ENCODE measurements around the gene RFNG. TPM values are rescaled to one million over a fixed set of nuclear protein-coding genes. Genes with fewer than 3 reads are reported as not detected.

The RFNG gene
- total RNA-seq, 1 donor from 2014 or later, result 30.8 TPM

DNA sequence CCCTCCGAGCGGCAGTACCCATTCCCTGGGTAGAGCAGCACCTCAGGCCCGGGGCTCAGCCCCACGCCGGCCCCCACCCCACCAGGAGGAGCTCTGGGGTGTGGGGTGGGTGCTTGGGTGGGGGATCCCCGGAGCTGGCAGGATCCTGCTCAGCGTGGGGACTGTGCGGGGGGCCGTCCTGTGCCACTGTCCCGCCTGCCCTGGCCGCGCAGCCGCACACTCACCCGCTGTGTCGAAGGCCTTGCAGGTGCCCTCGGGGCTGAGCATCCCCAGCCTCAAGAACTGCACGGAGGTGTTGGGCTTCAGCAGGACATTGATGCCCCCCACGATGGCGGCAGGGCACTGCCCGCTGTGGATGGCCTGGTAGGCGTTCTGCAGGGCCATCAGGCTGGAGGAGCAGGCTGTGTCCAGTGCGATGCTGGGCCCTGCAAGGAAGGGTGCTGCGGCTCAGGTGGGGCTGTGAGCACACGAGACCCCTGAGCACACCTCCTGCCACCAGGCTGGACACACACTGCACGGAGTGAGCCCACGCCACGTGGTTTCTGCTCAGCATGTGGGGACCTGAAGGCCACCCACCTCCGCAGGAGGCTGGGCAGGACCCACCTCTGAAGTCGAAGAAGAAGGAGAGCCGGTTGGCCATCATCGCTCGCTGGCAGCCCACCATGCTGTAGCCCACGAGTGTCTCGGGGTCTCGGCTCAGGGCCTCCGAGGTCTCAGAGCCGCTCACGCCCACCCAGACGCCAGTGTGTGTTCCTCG lies 41.6 kb upstream of the RFNG start:
- Mint-ChIP-seq H3K27ac (no peak overlapping the region), H3K36me3 (ENCODE audit: low read depth) (peaks cover 30% of the 10 kb centered on the region), H3K4me1 (peaks cover 5% of the 10 kb centered on the region), H3K4me3 (no peak overlapping the region), H3K27me3 (no peaks in the 10 kb centered on the region), H3K9me3 (no peaks in the 10 kb centered on the region)
- DNase-seq, result no peak
- intact Hi-C loops (cut with micrococcal nuclease), result no loop called here

GRCh38 chr17:82092628-82092994 lies 41.0 kb upstream of the RFNG start:
- Mint-ChIP-seq H3K27me3 (no peaks in the 10 kb centered on the region), H3K4me1 (peaks cover 5% of the 10 kb centered on the region), H3K9me3 (no peaks in the 10 kb centered on the region), H3K36me3 (ENCODE audit: low read depth) (peaks cover 33% of the 10 kb centered on the region), H3K27ac (no peak overlapping the region), H3K4me3 (no peak overlapping the region)
- intact Hi-C loops (cut with micrococcal nuclease), result no loop called here
- no peak for DNase-seq

- H3K27ac Mint-ChIP-seq, result no peak overlapping the region
- peaks cover 34% of the 10 kb centered on the region for H3K36me3 Mint-ChIP-seq (ENCODE audit: low read depth)
- intact Hi-C loops (cut with micrococcal nuclease), result no loop called here
- H3K4me1 Mint-ChIP-seq, result peaks cover 5% of the 10 kb centered on the region
- H3K9me3 Mint-ChIP-seq, result no peaks in the 10 kb centered on the region
- DNase-seq, result no peak
- no peaks in the 10 kb centered on the region for H3K27me3 Mint-ChIP-seq
- H3K4me3 Mint-ChIP-seq, result no peak overlapping the region
These were observed 40.5 kb upstream of the RFNG start for GRCh38 chr17:82092094-82092586.

GRCh38 chr17:82091264-82092066 lies 39.9 kb upstream of the RFNG start:
- Mint-ChIP-seq H3K27ac (no peak overlapping the region), H3K36me3 (ENCODE audit: low read depth) (peaks cover 34% of the 10 kb centered on the region), H3K27me3 (no peaks in the 10 kb centered on the region), H3K4me1 (peaks cover 5% of the 10 kb centered on the region), H3K9me3 (no peaks in the 10 kb centered on the region), H3K4me3 (no peak overlapping the region)
- intact Hi-C loops (cut with micrococcal nuclease), result no loop called here
- no peak for DNase-seq

GRCh38 chr17:82090549-82091263 lies 39.1 kb upstream of the RFNG start:
- Mint-ChIP-seq H3K27me3 (no peaks in the 10 kb centered on the region), H3K4me3 (no peak overlapping the region), H3K27ac (no peak overlapping the region), H3K36me3 (ENCODE audit: low read depth) (peaks cover 32% of the 10 kb centered on the region), H3K9me3 (no peaks in the 10 kb centered on the region), H3K4me1 (peaks cover under 1% of the 10 kb centered on the region)
- intact Hi-C loops (cut with micrococcal nuclease), result no loop called here
- DNase-seq, result no peak

DNA sequence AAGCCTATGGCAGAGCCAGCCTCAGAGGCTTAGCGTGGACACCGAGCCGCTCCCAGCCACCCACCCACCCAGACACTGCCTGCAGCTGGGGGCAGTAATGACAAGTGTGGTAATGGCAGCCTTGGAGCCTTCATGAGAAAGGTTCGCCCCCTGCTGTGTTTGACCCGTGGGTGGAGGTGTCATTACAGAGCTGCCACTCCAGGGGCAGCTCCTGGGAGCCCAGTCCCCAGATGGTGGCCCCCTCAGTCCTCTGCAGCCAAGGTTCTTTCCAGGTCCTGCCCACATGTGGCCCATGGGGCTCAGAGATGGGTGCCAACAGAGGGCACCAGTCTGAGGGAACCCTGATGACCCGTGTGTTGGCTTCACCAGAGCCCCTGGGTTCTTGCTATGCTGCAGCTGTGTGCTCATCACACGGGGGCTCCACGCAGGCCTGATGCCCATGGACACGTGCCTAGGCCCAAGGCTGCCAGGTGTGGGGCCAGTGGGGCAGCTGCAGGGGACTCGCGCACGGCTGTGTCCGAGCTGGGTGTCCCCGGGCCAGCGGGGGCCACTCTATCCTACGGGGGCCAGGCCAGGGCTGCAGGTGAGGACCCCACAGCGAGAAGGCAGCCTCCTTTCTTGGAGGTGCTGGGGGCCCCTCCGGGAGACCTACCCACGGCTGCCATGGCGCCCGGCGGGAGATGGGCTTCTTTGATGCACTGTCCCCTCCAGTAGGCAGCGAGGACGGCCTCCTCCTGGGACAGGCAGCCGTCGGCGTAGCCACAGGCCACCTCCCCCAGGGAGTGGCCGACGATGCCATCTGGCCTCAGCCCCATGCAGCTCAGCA lies 38.3 kb upstream of the RFNG start:
- H3K4me3 Mint-ChIP-seq, result no peak overlapping the region

DNA sequence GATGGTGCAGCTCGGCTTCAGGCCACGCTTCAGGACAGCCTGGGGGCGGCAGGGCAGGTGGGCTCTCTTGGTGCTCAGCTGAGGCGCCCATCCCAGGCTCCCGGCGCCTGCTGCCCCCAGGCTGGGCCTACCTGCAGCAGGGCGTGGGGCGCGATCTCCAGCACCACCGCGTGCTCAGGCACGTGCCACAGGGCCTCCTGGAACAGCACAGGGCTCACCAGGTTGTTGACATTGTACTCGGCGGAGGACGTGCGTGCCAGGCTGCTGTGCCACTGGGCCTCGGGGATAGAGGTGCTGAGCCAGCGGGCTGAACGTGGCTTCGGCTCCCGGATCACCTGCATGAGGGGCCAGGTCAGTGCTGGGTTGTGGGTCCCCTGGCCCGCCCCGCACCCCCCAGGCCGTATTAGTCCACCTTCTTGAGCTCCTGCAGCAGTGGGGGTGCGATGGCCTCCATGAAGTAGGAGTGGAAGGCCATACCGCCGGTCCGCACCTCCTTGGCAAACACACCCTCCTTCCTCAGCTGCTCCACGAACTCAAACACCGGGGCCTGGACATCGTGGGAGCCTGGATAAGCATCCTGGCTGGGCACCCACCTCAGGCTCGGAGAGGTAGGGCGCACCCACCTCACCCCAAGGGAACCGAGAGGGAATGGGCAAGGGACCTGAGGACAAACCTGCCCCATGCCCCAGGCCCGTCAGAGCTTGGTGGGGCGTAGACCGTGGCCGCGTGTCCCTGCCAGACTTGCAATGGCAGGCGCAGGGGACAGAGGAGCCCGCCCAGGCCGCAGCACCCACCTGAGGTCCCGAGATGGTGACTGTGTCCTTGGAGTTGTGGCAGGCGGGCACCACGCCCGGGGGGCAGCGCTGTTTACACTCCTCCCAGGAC lies 37.5 kb upstream of the RFNG start:
- Mint-ChIP-seq H3K36me3 (ENCODE audit: low read depth) (peaks cover 30% of the 10 kb centered on the region), H3K27ac (no peak overlapping the region), H3K9me3 (no peaks in the 10 kb centered on the region), H3K4me1 (no peaks in the 10 kb centered on the region), H3K4me3 (no peak overlapping the region), H3K27me3 (no peaks in the 10 kb centered on the region)
- DNase-seq, result no peak
- intact Hi-C loops (cut with micrococcal nuclease), result no loop called here

More for the DNA sequence above, 38.3 kb upstream of the RFNG start:
- Mint-ChIP-seq H3K27me3 (no peaks in the 10 kb centered on the region), H3K9me3 (no peaks in the 10 kb centered on the region), H3K27ac (no peak overlapping the region), H3K36me3 (ENCODE audit: low read depth) (peaks cover 27% of the 10 kb centered on the region), H3K4me1 (no peaks in the 10 kb centered on the region)
- no peak for DNase-seq
- intact Hi-C loops (cut with micrococcal nuclease), result no loop called here

DNA sequence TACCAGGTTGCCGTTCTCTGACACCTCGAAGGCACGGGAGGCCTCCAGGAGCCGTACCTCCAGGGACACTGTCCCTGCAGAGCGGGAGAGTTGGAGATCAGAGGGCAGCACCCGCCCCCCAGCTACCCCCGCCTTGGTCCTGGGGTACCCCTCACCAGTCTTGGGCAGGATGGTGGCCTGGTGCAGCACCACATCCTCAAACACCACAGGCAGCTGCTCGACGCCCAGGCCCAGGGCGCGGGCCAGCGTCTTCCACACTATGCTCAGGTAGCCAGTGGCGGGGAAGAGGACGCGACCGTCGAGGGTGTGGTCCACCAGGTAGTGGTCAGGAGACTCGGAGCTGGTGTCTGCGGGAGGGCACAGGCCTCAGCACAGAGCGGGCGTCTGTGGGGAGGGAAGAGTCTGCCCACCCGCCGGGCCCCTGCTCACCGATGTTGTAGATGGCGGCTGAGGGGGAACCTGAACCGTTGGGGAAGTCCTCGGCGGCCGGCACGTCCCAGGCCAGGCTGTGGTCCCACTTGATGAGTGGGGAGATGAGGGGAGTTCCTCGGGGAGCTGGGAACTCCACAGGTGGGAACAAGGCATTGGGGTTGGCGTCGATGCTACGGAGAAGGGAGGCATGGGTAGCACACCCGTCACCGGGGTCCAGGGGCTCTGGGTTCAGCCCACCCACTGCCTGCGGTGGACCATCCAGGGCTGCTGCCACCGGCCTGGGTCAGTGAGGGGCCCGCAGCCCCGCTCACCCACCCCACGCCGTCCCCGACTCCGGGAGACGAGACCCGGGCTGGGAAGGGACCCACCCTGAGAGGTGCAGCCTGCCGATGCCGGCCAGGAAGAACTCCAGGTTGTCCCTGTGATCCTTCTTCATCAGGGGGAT lies 36.6 kb upstream of the RFNG start:
- Mint-ChIP-seq H3K4me3 (no peak overlapping the region), H3K27ac (no peak overlapping the region), H3K9me3 (no peaks in the 10 kb centered on the region), H3K4me1 (no peaks in the 10 kb centered on the region), H3K27me3 (no peaks in the 10 kb centered on the region), H3K36me3 (ENCODE audit: low read depth) (peaks cover 35% of the 10 kb centered on the region)
- DNase-seq, result no peak
- intact Hi-C loops (cut with micrococcal nuclease), result no loop called here

DNA sequence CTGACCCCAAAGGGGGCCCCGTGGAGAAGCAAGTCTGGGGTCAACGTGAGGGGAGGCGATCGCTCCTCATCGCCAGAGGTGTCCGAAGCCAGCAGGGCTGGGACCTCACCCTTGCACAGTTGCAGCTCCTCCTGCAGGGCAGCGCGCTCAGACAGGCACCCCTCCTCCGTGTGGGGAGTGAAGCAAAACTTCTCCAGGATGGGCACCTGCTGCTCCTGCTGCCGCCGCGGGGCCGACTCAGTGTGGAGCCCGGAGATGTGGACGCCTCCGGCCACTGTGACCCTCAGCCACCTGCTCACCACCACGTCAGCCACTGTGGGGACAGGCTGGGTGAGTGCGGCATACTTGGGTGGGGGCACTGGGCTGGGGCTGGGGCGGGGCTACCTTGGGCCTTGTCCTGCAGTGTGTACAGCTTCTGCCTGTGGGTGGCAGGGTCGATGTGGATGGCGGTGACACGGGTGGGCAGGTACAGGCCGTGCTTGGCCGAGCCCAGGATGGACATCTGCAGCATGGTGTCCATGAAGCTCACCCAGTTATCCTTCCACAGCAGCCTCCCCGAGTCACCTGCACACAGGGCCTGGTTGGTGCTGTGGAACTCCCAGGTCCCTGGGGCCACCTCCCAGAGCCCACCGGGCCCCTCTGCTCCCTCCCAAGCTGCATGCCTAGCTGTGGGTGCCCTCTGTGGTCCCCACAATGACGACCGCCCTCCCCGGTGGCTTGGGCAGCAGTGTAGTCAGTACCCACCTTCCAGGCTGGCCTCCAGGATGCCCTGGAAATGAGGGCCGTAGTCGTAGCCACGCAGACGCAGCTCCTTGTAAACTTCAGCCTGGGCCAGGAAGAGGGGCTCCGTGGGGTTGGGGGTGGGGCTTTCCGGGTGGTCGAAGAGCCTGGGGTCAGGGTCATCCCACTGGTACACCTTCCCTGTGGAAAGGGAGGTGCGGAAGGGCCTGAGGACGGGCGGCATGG lies 35.6 kb upstream of the RFNG start:
- no peak overlapping the region for H3K27ac Mint-ChIP-seq
- H3K4me1 Mint-ChIP-seq, result no peaks in the 10 kb centered on the region
- H3K36me3 Mint-ChIP-seq (ENCODE audit: low read depth), result peaks cover 38% of the 10 kb centered on the region
- H3K4me3 Mint-ChIP-seq, result no peak overlapping the region
- intact Hi-C loops (cut with micrococcal nuclease), result no loop called here
- no peak for DNase-seq
- no peaks in the 10 kb centered on the region for H3K27me3 Mint-ChIP-seq
- H3K9me3 Mint-ChIP-seq, result no peaks in the 10 kb centered on the region

DNA sequence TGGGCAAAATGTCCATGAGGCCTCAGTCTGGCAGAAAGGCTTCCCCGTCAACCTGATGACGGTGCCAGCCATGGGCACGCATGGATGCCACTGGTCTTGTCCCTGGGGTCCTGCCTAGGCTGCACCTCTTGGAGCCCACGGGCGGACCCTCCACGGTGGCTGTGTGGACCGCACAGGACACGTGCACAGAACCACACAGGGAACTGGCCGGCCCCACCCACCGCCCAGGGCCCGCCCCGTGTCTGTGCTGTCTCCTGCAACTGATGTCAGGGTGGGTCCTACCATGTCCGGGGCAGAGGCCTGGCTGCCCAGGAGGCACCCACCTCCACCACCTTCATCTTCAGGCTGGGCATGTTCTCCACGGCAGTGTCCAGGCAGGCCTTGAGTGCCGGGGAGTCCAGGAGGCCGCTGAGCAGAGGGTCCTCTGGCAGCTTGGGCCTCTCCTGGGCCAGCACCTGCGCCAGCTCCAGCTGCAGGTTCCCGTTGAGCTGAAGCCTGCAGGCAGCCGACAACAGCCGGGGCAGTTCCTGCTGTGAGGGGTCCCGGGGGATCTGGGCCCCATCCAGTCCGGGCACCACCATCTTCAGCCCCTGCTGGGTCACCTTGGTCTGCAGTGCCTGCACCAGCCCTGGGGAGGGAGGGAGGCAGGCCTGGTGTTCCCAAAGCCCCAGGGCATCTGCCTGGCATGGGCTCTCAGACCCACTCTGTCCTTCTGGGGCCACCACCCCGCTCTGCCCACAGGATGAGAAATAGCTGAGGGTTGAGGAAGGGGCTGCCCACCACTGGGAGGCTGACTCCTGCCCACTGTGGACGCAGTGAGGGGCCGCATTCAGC lies 34.5 kb upstream of the RFNG start:
- no peaks in the 10 kb centered on the region for H3K9me3 Mint-ChIP-seq

More for the DNA sequence above, 34.5 kb upstream of the RFNG start:
- Mint-ChIP-seq H3K27me3 (no peaks in the 10 kb centered on the region), H3K36me3 (ENCODE audit: low read depth) (peaks cover 31% of the 10 kb centered on the region), H3K4me1 (no peaks in the 10 kb centered on the region), H3K27ac (no peak overlapping the region), H3K4me3 (no peak overlapping the region)
- intact Hi-C loops (cut with micrococcal nuclease), result no loop called here
- DNase-seq, result no peak

All from activated CD4-positive, alpha-beta T cell treated with anti-CD3 and anti-CD28 coated beads, Interleukin-2, amount 10 ng/mL, durations not matched to agents 24 days and 14 days (primary cell).